Esophagus (tissue), 2 donors: ENCODE measurements around the gene GABPA. TPM values are rescaled to one million over a fixed set of nuclear protein-coding genes. Genes with fewer than 3 reads are reported as not detected.
"Not testable (repeated sequence)": the region's sequence is repeated elsewhere in the genome, so short reads cannot be mapped to it uniquely, and the experiment has no call there.

Experiments used
- H3K27ac ChIP-seq, 2 donors: one replicate each; pipeline ENCODE4 v1.5.1; 2013; ENCODE audit warnings: low read depth in 2 of 2, mild to moderate bottlenecking in 2 of 2, inconsistent platforms in 1 of 2, low read length in 1 of 2, moderate library complexity in 1 of 2
- H3K27me3 ChIP-seq, 2 donors: one replicate each; pipeline ENCODE4 v1.6.1; 2013; ENCODE audit warnings: low read length in 2 of 2, control low read depth in 1 of 2, mild to moderate bottlenecking in 1 of 2; ENCODE audit not compliant: insufficient read depth in 2 of 2, control insufficient read depth in 1 of 2
- H3K36me3 ChIP-seq, 2 donors: one replicate each; pipeline ENCODE4 v1.6.1; 2013; ENCODE audit warnings: low read length in 1 of 2; ENCODE audit not compliant: control insufficient read depth in 2 of 2, insufficient read depth in 2 of 2
- H3K4me1 ChIP-seq, 2 donors: one replicate each; pipeline ENCODE4 v1.6.1; 2013; ENCODE audit warnings: low read length in 1 of 2; ENCODE audit not compliant: control insufficient read depth in 2 of 2, insufficient read depth in 2 of 2
- H3K4me3 ChIP-seq, 2 donors: one replicate each; pipeline ENCODE4 v1.5.1; 2013; ENCODE audit warnings: low read length in 2 of 2, mild to moderate bottlenecking in 2 of 2, low read depth in 1 of 2, moderate library complexity in 1 of 2
- H3K9me3 ChIP-seq, 2 donors: one replicate each; pipeline ENCODE4 v1.6.1; 2013; ENCODE audit warnings: mild to moderate bottlenecking in 2 of 2, low read depth in 1 of 2, low read length in 1 of 2, moderate library complexity in 1 of 2; ENCODE audit not compliant: control insufficient read depth in 2 of 2, insufficient read depth in 1 of 2
- WGBS, 2 donors: extraction: QIAGEN DNeasy Blood & Tissue Kit; methylation state at CpG; one replicate each; pipeline ENCODE4 v1.1.7; 2013; 5-methylcytosine and 5-hydroxymethylcytosine counted together
- polyA plus RNA-seq, 2 donors: library from polyadenylated mRNA; stranded (reverse); fragments of 200-250 nt; gene quantifications; one replicate each; pipeline ENCODE4 v1.2.3, GENCODE V29; 2013
- donor health status: healthy with polysubstance abuse.
- donor health status: Bipolar disorder and iron deficiency.

GABPA gene
- polyA plus RNA-seq, 2 donors, result 5.8 to 6.4 TPM

GRCh38 chr21:25760061-25760460 is 25.3 kb downstream of the GABPA start:
- Histone ChIP-seq H3K27ac (no peak overlapping the region), H3K36me3 (peaks cover 9 to 11% of the 10 kb centered on the region in 2 donors), H3K27me3 (no peaks in the 10 kb centered on the region), H3K4me1 (no peaks in the 10 kb centered on the region), H3K4me3 (no peak overlapping the region), H3K9me3 (no peaks in the 10 kb centered on the region)
- 94 to 95% methylated on average over 3 of the region's 3 CpGs for WGBS, 2 donors

- Histone ChIP-seq H3K4me3 (no peak overlapping the region), H3K27me3 (no peaks in the 10 kb centered on the region), H3K36me3 (peaks cover 9 to 11% of the 10 kb centered on the region in 2 donors), H3K4me1 (no peaks in the 10 kb centered on the region), H3K27ac (no peak overlapping the region), H3K9me3 (no peaks in the 10 kb centered on the region)
- WGBS, 2 donors, result 90 to 94% methylated on average over 1 of the region's 1 CpG
Measured at GRCh38 chr21:25760677-25761076, 25.9 kb downstream of the GABPA start.

- Histone ChIP-seq H3K27me3 (no peaks in the 10 kb centered on the region), H3K36me3 (peaks cover 3 to 8% of the 10 kb centered on the region in 2 donors), H3K27ac (no peak overlapping the region), H3K4me3 (no peak overlapping the region), H3K9me3 (no peaks in the 10 kb centered on the region), H3K4me1 (no peaks in the 10 kb centered on the region)
- 86 to 98% methylated on average over 3 of the region's 3 CpGs for WGBS, 2 donors
Measured at GRCh38 chr21:25764065-25764464, 29.3 kb downstream of the GABPA start.

- Histone ChIP-seq H3K36me3 (no peaks in the 10 kb centered on the region), H3K4me3 (no peak overlapping the region), H3K27ac (no peak overlapping the region), H3K9me3 (no peaks in the 10 kb centered on the region), H3K27me3 (no peaks in the 10 kb centered on the region), H3K4me1 (no peaks in the 10 kb centered on the region)
- WGBS, 2 donors, result 84 to 85% methylated on average over 3 of the region's 3 CpGs
Measured at GRCh38 chr21:25767921-25768320, 33.1 kb downstream of the GABPA start.

- H3K27ac ChIP-seq, result no peak overlapping the region
- 46 to 53% methylated on average over 2 of the region's 2 CpGs for WGBS, 2 donors
- H3K9me3 ChIP-seq, result no peaks in the 10 kb centered on the region
- H3K4me3 ChIP-seq, result no peak overlapping the region
- H3K4me1 ChIP-seq, result no peaks in the 10 kb centered on the region
- H3K27me3 ChIP-seq, result no peaks in the 10 kb centered on the region
- H3K36me3 ChIP-seq, result no peaks in the 10 kb centered on the region
Measured at GRCh38 chr21:25772686-25773085, 37.9 kb downstream of the GABPA start.

- H3K27ac ChIP-seq, result no peak overlapping the region
- H3K4me3 ChIP-seq, result no peak overlapping the region
- WGBS, 2 donors, result 61 to 62% methylated on average over 4 of the region's 4 CpGs
- no peaks in the 10 kb centered on the region for H3K36me3 ChIP-seq
- H3K4me1 ChIP-seq, result no peaks in the 10 kb centered on the region
- H3K9me3 ChIP-seq, result no peaks in the 10 kb centered on the region
- no peaks in the 10 kb centered on the region for H3K27me3 ChIP-seq
Measured at GRCh38 chr21:25776440-25776839, 41.7 kb downstream of the GABPA start.

- H3K27ac ChIP-seq, H3K9me3 ChIP-seq, H3K4me1 ChIP-seq, H3K36me3 ChIP-seq, H3K4me3 ChIP-seq, H3K27me3 ChIP-seq: not testable (repeated sequence)
- 95% methylated on average over 50 to 52 of the region's 52 CpGs for WGBS, 2 donors
Measured at GRCh38 chr21:25778126-25778875, 43.5 kb downstream of the GABPA start.

GRCh38 chr21:25788677-25789076 is 53.9 kb downstream of the GABPA start:
- Histone ChIP-seq H3K4me1 (no peaks in the 10 kb centered on the region), H3K36me3 (no peaks in the 10 kb centered on the region), H3K27ac (no peak overlapping the region), H3K4me3 (no peak overlapping the region), H3K27me3 (no peaks in the 10 kb centered on the region), H3K9me3 (no peaks in the 10 kb centered on the region)
- 63 to 71% methylated on average over 6 of the region's 6 CpGs for WGBS, 2 donors

GRCh38 chr21:25790122-25790877 is 55.5 kb downstream of the GABPA start:
- no peak overlapping the region for H3K27ac ChIP-seq
- H3K27me3 ChIP-seq, result no peaks in the 10 kb centered on the region
- no peaks in the 10 kb centered on the region for H3K36me3 ChIP-seq
- peak overlapping the region in 1 of 2 donors; percentile 31 for H3K4me3 ChIP-seq
- WGBS, 2 donors, result 18 to 22% methylated on average over 7 of the region's 7 CpGs
- H3K9me3 ChIP-seq, result no peaks in the 10 kb centered on the region
- H3K4me1 ChIP-seq, result no peaks in the 10 kb centered on the region

GRCh38 chr21:25790878-25791204 is 56.1 kb downstream of the GABPA start:
- no peak overlapping the region for H3K4me3 ChIP-seq
- H3K4me1 ChIP-seq, result no peaks in the 10 kb centered on the region
- H3K36me3 ChIP-seq, result no peaks in the 10 kb centered on the region
- H3K9me3 ChIP-seq, result no peaks in the 10 kb centered on the region
- H3K27me3 ChIP-seq, result no peaks in the 10 kb centered on the region
- no peak overlapping the region for H3K27ac ChIP-seq
